C4-2B (cell line): ENCODE measurements around the gene CCDC39.
"Not testable (repeated sequence)": the region's sequence is repeated elsewhere in the genome, so short reads cannot be mapped to it uniquely, and the experiment has no call there.

ENCODE experiments used
- H3K27ac ChIP-seq: fragments of 450-650 bp; 2 replicates; pipeline ENCODE4 v1.5.1; 2017
- ZFX ChIP-seq: fragments of 450-650 bp; IDR thresholded peaks from 2 replicates; pipeline ENCODE4 v1.6.1; 2017
- TF ChIP-seq, protein P1 (sequence below): fragments of 450-650 bp; conservative IDR thresholded peaks from 2 replicates; pipeline ENCODE4 v1.5.1; 2017; ENCODE audit warnings: mild to moderate bottlenecking

The CCDC39 gene

GRCh38 chr3:180611006-180611405 lies 68.3 kb downstream of the CCDC39 start:
- no peak overlapping the region for H3K27ac ChIP-seq

GRCh38 chr3:180601688-180602666 lies 77.3 kb downstream of the CCDC39 start, which contains the start of gene TTC14:
Gene TTC14 (plus strand): TSS chr3:180602163. CDS start chr3:180602262, 99 bp downstream.
- H3K27ac ChIP-seq, result peak within 1 kb of the TSS; percentile 85

More at GRCh38 chr3:180611006-180611405, 68.3 kb downstream of the CCDC39 start:
- no peak for TF ChIP-seq ZFX
- TF ChIP-seq, protein P1, sequence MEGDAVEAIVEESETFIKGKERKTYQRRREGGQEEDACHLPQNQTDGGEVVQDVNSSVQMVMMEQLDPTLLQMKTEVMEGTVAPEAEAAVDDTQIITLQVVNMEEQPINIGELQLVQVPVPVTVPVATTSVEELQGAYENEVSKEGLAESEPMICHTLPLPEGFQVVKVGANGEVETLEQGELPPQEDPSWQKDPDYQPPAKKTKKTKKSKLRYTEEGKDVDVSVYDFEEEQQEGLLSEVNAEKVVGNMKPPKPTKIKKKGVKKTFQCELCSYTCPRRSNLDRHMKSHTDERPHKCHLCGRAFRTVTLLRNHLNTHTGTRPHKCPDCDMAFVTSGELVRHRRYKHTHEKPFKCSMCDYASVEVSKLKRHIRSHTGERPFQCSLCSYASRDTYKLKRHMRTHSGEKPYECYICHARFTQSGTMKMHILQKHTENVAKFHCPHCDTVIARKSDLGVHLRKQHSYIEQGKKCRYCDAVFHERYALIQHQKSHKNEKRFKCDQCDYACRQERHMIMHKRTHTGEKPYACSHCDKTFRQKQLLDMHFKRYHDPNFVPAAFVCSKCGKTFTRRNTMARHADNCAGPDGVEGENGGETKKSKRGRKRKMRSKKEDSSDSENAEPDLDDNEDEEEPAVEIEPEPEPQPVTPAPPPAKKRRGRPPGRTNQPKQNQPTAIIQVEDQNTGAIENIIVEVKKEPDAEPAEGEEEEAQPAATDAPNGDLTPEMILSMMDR, result no peak

DNA sequence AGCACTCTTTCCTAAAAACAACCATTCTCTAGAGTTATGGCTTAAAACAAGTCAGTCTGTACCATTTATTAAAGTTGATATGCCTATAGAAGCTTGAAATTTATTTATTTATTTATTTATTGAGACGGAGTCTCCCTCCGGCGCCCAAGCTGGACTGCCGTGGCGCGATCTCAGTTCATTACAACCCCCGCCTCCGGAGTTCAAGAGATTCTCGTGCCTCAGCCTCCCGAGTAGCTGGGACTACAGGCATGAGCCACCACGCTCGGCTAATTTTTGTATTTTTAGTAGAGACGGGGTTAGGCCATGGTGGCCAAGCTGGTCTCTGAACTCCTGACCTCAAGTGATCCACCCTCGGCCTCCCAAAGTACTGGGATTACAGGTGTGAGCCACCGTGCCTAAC lies 78.8 kb downstream of the CCDC39 start:
- TF ChIP-seq ZFX, result no peak
- TF ChIP-seq, protein P1, result no peak
- no peak overlapping the region for H3K27ac ChIP-seq

More at GRCh38 chr3:180601688-180602666, 77.3 kb downstream of the CCDC39 start, which contains the start of gene TTC14:
- TF ChIP-seq ZFX, result peak; percentile 85
- TF ChIP-seq, protein P1, result peak; percentile 11; the same call in 1 of the 2 replicates

DNA sequence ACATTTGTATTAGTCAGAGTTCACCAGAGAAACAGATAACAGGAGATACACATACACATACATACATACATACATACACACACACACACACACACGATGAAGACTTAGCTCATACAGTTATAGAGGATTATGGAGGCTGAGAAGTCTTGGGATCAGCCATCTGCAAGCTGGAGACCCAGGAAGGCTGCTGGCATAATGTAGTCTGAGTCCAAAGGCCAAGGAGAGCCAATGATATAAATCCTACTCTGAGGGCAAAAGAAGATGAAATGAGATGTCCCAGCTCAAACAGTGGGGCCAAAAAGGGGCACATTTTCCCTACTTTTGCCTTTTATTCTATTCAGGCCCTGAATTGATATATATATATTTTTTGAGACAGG lies 83.7 kb downstream of the CCDC39 start:
- H3K27ac ChIP-seq, result no peak overlapping the region
- TF ChIP-seq, protein P1, result no peak
- no peak for TF ChIP-seq ZFX

GRCh38 chr3:180594631-180595558 lies 84.4 kb downstream of the CCDC39 start:
- no peak overlapping the region for H3K27ac ChIP-seq
- TF ChIP-seq, protein P1, result peak; percentile 68
- TF ChIP-seq ZFX, result no peak

- not testable (repeated sequence) for H3K27ac ChIP-seq
Measured at GRCh38 chr3:180593631-180594030, 85.7 kb downstream of the CCDC39 start.

- no peak overlapping the region for H3K27ac ChIP-seq
- TF ChIP-seq, protein P1, result no peak
- TF ChIP-seq ZFX, result no peak
Measured at GRCh38 chr3:180590396-180590795, 88.9 kb downstream of the CCDC39 start.
